ENCODE data around the gene LRRC1. TPM values are rescaled to one million over a fixed set of nuclear protein-coding genes. Genes with fewer than 3 reads are reported as not detected.

The LRRC1 gene
- total RNA-seq, 1 experiment from 2014 or later, result 10.3 TPM

GRCh38 chr6:53924277-53924676 is 129.5 kb downstream of the LRRC1 start:
- H3K23ac ChIP-seq (ENCODE audit: insufficient read length, low read depth, low read length), result no peak overlapping the region
- no peaks in the 10 kb centered on the region for H3K9me3 ChIP-seq (ENCODE audit: control insufficient read depth, low read depth, low read length)
- Mint-ChIP-seq H3K4me1 (peaks cover 27 to 32% of the 10 kb centered on the region in 2 experiments), H3K27ac (no peak overlapping the region), H3K4me3 (no peak overlapping the region), H3K36me3 (ENCODE audit: insufficient read depth in 1 of 3, low read depth in 3 of 3) (peaks cover 7 to 22% (median 14%) of the 10 kb centered on the region in 3 experiments), H3K9me3 (peaks cover 5 to 8% of the 10 kb centered on the region in 2 experiments; a peak in 4 of 5 replicates), H3K27me3 (ENCODE audit: low read depth) (no peaks in the 10 kb centered on the region; the same call in 1 of the 2 replicates)
- H2BK20ac ChIP-seq (ENCODE audit: low read depth, low read length, poor library complexity, severe bottlenecking), result no peak overlapping the region
- H4K5ac ChIP-seq (ENCODE audit: insufficient read length, low read depth, low read length), result no peak overlapping the region
- no peak overlapping the region for H3T11ph ChIP-seq (ENCODE audit: low read length)
- H3K4me2 ChIP-seq (ENCODE audit: insufficient read depth, insufficient read length, low read length), result no peak overlapping the region
- H3K79me2 ChIP-seq (ENCODE audit: insufficient read depth, low read length), result no peaks in the 10 kb centered on the region
- H3K27ac ChIP-seq (ENCODE audit: insufficient read length, low read depth, low read length), result no peak overlapping the region
- H4K8ac ChIP-seq (replicated peaks; ENCODE audit: insufficient read length, low read depth, low read length), result no peak overlapping the region
- no peak for DNase-seq
- H3K56ac ChIP-seq (ENCODE audit: insufficient read length, low read depth, low read length), result no peak overlapping the region
- no peak overlapping the region for H2BK12ac ChIP-seq (ENCODE audit: insufficient read length, low read depth, low read length)
- TF ChIP-seq CTCF (conservative IDR thresholded peaks at IDR 0.05), result no peak
- no peak overlapping the region for H2BK5ac ChIP-seq (ENCODE audit: insufficient read length, low read length)
- H3K23me2 ChIP-seq (ENCODE audit: insufficient read length, low read depth, low read length, poor library complexity, severe bottlenecking), result no peaks in the 10 kb centered on the region
- no peak overlapping the region for H2AFZ ChIP-seq (ENCODE audit: low read length)
- H3K14ac ChIP-seq (ENCODE audit: insufficient read depth, low read length), result no peak overlapping the region
- H3K18ac ChIP-seq (ENCODE audit: insufficient read length, low read depth, low read length), result no peak overlapping the region
- no peak overlapping the region for H3K4ac ChIP-seq (ENCODE audit: low read depth, low read length)
- H3K79me1 ChIP-seq (ENCODE audit: insufficient read depth, low read depth, low read length, poor library complexity, severe bottlenecking), result no peaks in the 10 kb centered on the region
- H4K91ac ChIP-seq (ENCODE audit: insufficient read length, low read depth, low read length), result no peak overlapping the region
- H2BK15ac ChIP-seq (ENCODE audit: low read depth, low read length), result no peak overlapping the region
- no CpG with 5 or more reads among the region's 3 CpGs for WGBS (ENCODE audit: extremely low coverage, insufficient read length, low lambda C conversion rate)
- no peak overlapping the region for H2BK120ac ChIP-seq (ENCODE audit: low read depth, low read length, poor library complexity, severe bottlenecking)
- no peak overlapping the region for H2AK5ac ChIP-seq (ENCODE audit: insufficient read length, low read length)
- H3K9ac ChIP-seq (ENCODE audit: extremely low read depth, insufficient read length, low read length), result no peak overlapping the region
- no peaks in the 10 kb centered on the region for H3K4me1 ChIP-seq (ENCODE audit: insufficient read depth, low read length)
- no peaks in the 10 kb centered on the region for H4K20me1 ChIP-seq (ENCODE audit: control insufficient read depth, insufficient read depth, insufficient read length)
- H3K27me3 ChIP-seq (ENCODE audit: insufficient read depth, low read length), result no peaks in the 10 kb centered on the region

All from H9 (cell line).